ENCODE measurements around the gene LOXL4. TPM values are rescaled to one million over a fixed set of nuclear protein-coding genes. Genes with fewer than 3 reads are reported as not detected.

The LOXL4 gene
- total RNA-seq, 1 donor from 2014 or later: 0.54 TPM

- DNase-seq (ENCODE audit: missing footprints): no peak
- intact Hi-C loops (cut with DNase I): loop anchor here (5.0 kb wide), 2 partner anchors 198 to 1163 kb away; partner anchors contain the start of gene GOT1
- ATAC-seq: no peak
These were observed 869 bp upstream of the LOXL4 start for GRCh38 chr10:98268694-98269431.

- intact Hi-C loops (cut with DNase I): loop anchor here (5.0 kb wide), 2 partner anchors 200 to 1165 kb away; partner anchors contain the start of gene GOT1
- no peak for ATAC-seq
- no peak for DNase-seq (ENCODE audit: missing footprints)
These were observed 713 bp downstream of the LOXL4 start for GRCh38 chr10:98267069-98267893.

- ATAC-seq: no peak
- intact Hi-C loops (cut with DNase I): loop anchor here (5.0 kb wide), 2 partner anchors 201 to 1166 kb away; partner anchors contain the start of gene GOT1
These were observed 1.3 kb downstream of the LOXL4 start for GRCh38 chr10:98266647-98267046.

GRCh38 chr10:98265403-98266378 is 2.3 kb downstream of the LOXL4 start:
- no peak for DNase-seq (ENCODE audit: missing footprints)
- ATAC-seq: no peak
- intact Hi-C loops (cut with DNase I): loop anchor here (5.0 kb wide), 2 partner anchors 202 to 1167 kb away; partner anchors contain the start of gene GOT1

More at GRCh38 chr10:98266647-98267046, 1.3 kb downstream of the LOXL4 start:
- DNase-seq (ENCODE audit: missing footprints): no peak

- ATAC-seq (no peak), DNase-seq (ENCODE audit: missing footprints) (no peak)
- intact Hi-C loops (cut with DNase I): loop anchor here (5.0 kb wide), 2 partner anchors 203 to 1168 kb away; partner anchors contain the start of gene GOT1
These were observed 3.5 kb downstream of the LOXL4 start for GRCh38 chr10:98264378-98265065.

GRCh38 chr10:98263088-98263487 is 4.9 kb downstream of the LOXL4 start:
- ATAC-seq (no peak), DNase-seq (ENCODE audit: missing footprints) (no peak)
- intact Hi-C loops (cut with DNase I): no loop called here

- ATAC-seq: peak; percentile 72
- intact Hi-C loops (cut with DNase I): loop anchor here (1.0 kb wide), 1 partner anchor 47 kb away; no protein-coding TSS in a partner anchor
- DNase-seq (ENCODE audit: missing footprints): no peak
These were observed 5.4 kb downstream of the LOXL4 start for GRCh38 chr10:98262571-98262970.

- ATAC-seq (no peak), DNase-seq (ENCODE audit: missing footprints) (no peak)
- intact Hi-C loops (cut with DNase I): loop anchor here (1.0 kb wide), 1 partner anchor 48 kb away; no protein-coding TSS in a partner anchor
These were observed 6.3 kb downstream of the LOXL4 start for GRCh38 chr10:98261436-98262277.

GRCh38 chr10:98260752-98261151 is 7.2 kb downstream of the LOXL4 start:
- no peak for DNase-seq (ENCODE audit: missing footprints)
- intact Hi-C loops (cut with DNase I): no loop called here
- ATAC-seq: no peak

GRCh38 chr10:98260350-98260749 is 7.6 kb downstream of the LOXL4 start:
- DNase-seq (ENCODE audit: missing footprints) (no peak), ATAC-seq (no peak)
- intact Hi-C loops (cut with DNase I): no loop called here

GRCh38 chr10:98259606-98260315 is 8.2 kb downstream of the LOXL4 start:
- ATAC-seq (no peak), DNase-seq (ENCODE audit: missing footprints) (no peak)
- intact Hi-C loops (cut with DNase I): no loop called here

- DNase-seq (ENCODE audit: missing footprints): no peak
- no peak for ATAC-seq
- intact Hi-C loops (cut with DNase I): no loop called here
These were observed 9.1 kb downstream of the LOXL4 start for GRCh38 chr10:98258683-98259454.

- DNase-seq (ENCODE audit: missing footprints) (no peak), ATAC-seq (no peak)
- intact Hi-C loops (cut with DNase I): no loop called here
These were observed 10.0 kb downstream of the LOXL4 start for GRCh38 chr10:98257961-98258360.

GRCh38 chr10:98257198-98257597 is 10.8 kb downstream of the LOXL4 start:
- intact Hi-C loops (cut with DNase I): no loop called here
- ATAC-seq (no peak), DNase-seq (ENCODE audit: missing footprints) (no peak)

GRCh38 chr10:98256692-98257091 is 11.3 kb downstream of the LOXL4 start:
- intact Hi-C loops (cut with DNase I): no loop called here
- ATAC-seq (no peak), DNase-seq (ENCODE audit: missing footprints) (no peak)

All from Right ventricle myocardium inferior (tissue), 1 donor.